Naive thymus-derived CD4-positive, alpha-beta T cell (primary cell): ENCODE results near the gene FCGR3A. TPM values are rescaled to one million over a fixed set of nuclear protein-coding genes. Genes with fewer than 3 reads are reported as not detected.
"Not testable (repeated sequence)": the region's sequence is repeated elsewhere in the genome, so short reads cannot be mapped to it uniquely, and the experiment has no call there.

Experiments used
- ATAC-seq: fragments of 150-1000 bp; cut with Tn5 transposase; 2 replicates; pipeline ENCODE4 v1.10.0; 2021; ENCODE audit warnings: mild to moderate bottlenecking, moderate library complexity
- CTCF ChIA-PET: fragments of 350-600 bp; sonication (Branson Sonifier 250); formaldehyde crosslinking; loops from one replicate; lab custom pipeline; 2021; ENCODE audit warnings: antibody characterized with exemption; lab: Charles Lee
- POLR2A ChIA-PET: fragments of 350-600 bp; sonication (Branson Sonifier 250); formaldehyde crosslinking; loops from one replicate; lab custom pipeline; 2021; ENCODE audit warnings: antibody characterized with exemption, inconsistent platforms; lab: Charles Lee
- DNase-seq, 9 donors: peaks; one replicate each; pipeline versions ENCODE4 v3.0.0 to v3.0.0-alpha.2; 2020 to 2022; ENCODE audit warnings: mixed read lengths in 1 of 9
- H3K27ac ChIP-seq: one replicate; pipeline ENCODE4 v1.7.0; 2013; ENCODE audit warnings: mild to moderate bottlenecking, low read depth, low read length, moderate library complexity
- H3K27me3 ChIP-seq, 2 donors: one replicate each; pipeline ENCODE4 v1.7.0; 2013; ENCODE audit warnings: low read length in 2 of 2, mild to moderate bottlenecking in 2 of 2, moderate library complexity in 2 of 2; ENCODE audit not compliant: control insufficient read depth in 2 of 2, insufficient read depth in 2 of 2
- H3K36me3 ChIP-seq, 3 experiments: 1 replicate in 2 of 3; 2 replicates in 1 of 3; pipeline ENCODE4 v1.7.0; 2013; ENCODE audit warnings: low read length in 3 of 3, mild to moderate bottlenecking in 3 of 3, moderate library complexity in 1 of 3; ENCODE audit not compliant: insufficient read depth in 3 of 3, control insufficient read depth in 2 of 3
- H3K4me1 ChIP-seq, 2 donors: one replicate each; pipeline ENCODE4 v1.7.0; 2013; ENCODE audit warnings: low read length in 2 of 2, mild to moderate bottlenecking in 2 of 2, moderate library complexity in 1 of 2; ENCODE audit not compliant: control insufficient read depth in 2 of 2, insufficient read depth in 2 of 2
- H3K4me3 ChIP-seq: 2 replicates; pipeline ENCODE4 v1.7.0; 2013; ENCODE audit warnings: mild to moderate bottlenecking, low read length
- H3K9me3 ChIP-seq, 3 experiments: 1 replicate in 2 of 3; 2 replicates in 1 of 3; pipeline ENCODE4 v1.7.0; 2013; ENCODE audit warnings: low read length in 3 of 3; ENCODE audit not compliant: control insufficient read depth in 2 of 3
- H3K27ac Mint-ChIP-seq, 9 donors: one replicate each; pipeline ENCODE4 v1.8.0; 2020 to 2022; ENCODE audit warnings: mixed read lengths in 9 of 9, mild to moderate bottlenecking in 8 of 9, moderate library complexity in 5 of 9, inconsistent platforms in 2 of 9
- H3K27me3 Mint-ChIP-seq, 5 donors: one replicate each; pipeline ENCODE4 v1.8.0; 2021 to 2022; ENCODE audit warnings: mixed read lengths in 5 of 5, mild to moderate bottlenecking in 1 of 5
- H3K36me3 Mint-ChIP-seq, 5 donors: one replicate each; pipeline ENCODE4 v1.8.0; 2020 to 2022; ENCODE audit warnings: mixed read lengths in 5 of 5, mild to moderate bottlenecking in 3 of 5, inconsistent platforms in 1 of 5
- H3K4me1 Mint-ChIP-seq, 7 donors: one replicate each; pipeline ENCODE4 v1.8.0; 2020 to 2022; ENCODE audit warnings: mixed read lengths in 7 of 7, mild to moderate bottlenecking in 3 of 7, inconsistent platforms in 1 of 7
- H3K4me3 Mint-ChIP-seq, 10 donors: one replicate each; pipeline ENCODE4 v1.8.0; 2020 to 2022; ENCODE audit warnings: mild to moderate bottlenecking in 10 of 10, mixed read lengths in 10 of 10, moderate library complexity in 6 of 10, inconsistent platforms in 2 of 10
- H3K9me3 Mint-ChIP-seq, 11 donors: one replicate each; pipeline ENCODE4 v1.8.0; 2020 to 2022; ENCODE audit warnings: mixed read lengths in 11 of 11, mild to moderate bottlenecking in 4 of 11, inconsistent platforms in 1 of 11, moderate library complexity in 1 of 11
- intact Hi-C, 2 donors: fragments of 100-400 bp; cut with micrococcal nuclease; formaldehyde crosslinking; loops; one replicate each; pipeline ENCODE4 v1.15.1; 2023
- polyA plus RNA-seq, 2 donors: library from polyadenylated mRNA; unstranded; fragments of 300-500 nt; fragmentation: Illumina TruSeq; gene quantifications; one replicate each; pipeline ENCODE4 v1.2.3, GENCODE V29; 2021
- total RNA-seq, 6 experiments: library from RNA in 5 of 6; stranded (reverse) in 5 of 6; gene quantifications; 1 replicate in 5 of 6; 2 replicates in 1 of 6; pipeline ENCODE4 v1.2.3 and lab custom pipeline; 2021 to 2026

FCGR3A gene
- total and polyA plus RNA-seq, 7 experiments from 2014 or later, result 0.58 to 190 (median 2.2) TPM; not detected in 1

GRCh38 chr1:161576676-161577075 lies 27.1 kb upstream of the FCGR3A start:
- peak; percentile 53 for ATAC-seq
- H3K4me3 Mint-ChIP-seq, H3K4me3 ChIP-seq, POLR2A ChIA-PET, H3K27ac ChIP-seq, H3K36me3 ChIP-seq, DNase-seq, H3K36me3 Mint-ChIP-seq, H3K27ac Mint-ChIP-seq, H3K27me3 ChIP-seq, CTCF ChIA-PET, intact Hi-C loops, H3K9me3 Mint-ChIP-seq, H3K4me1 ChIP-seq, H3K9me3 ChIP-seq, H3K4me1 Mint-ChIP-seq: not testable (repeated sequence)
- H3K27me3 Mint-ChIP-seq, result peaks cover 0 to 12% (median 6%) of the 10 kb centered on the region in 5 donors

GRCh38 chr1:161571703-161572102 lies 22.1 kb upstream of the FCGR3A start:
- H3K27ac Mint-ChIP-seq, H3K4me3 ChIP-seq, intact Hi-C loops, H3K4me1 Mint-ChIP-seq, H3K27ac ChIP-seq, H3K27me3 ChIP-seq, H3K4me3 Mint-ChIP-seq, H3K9me3 ChIP-seq, H3K9me3 Mint-ChIP-seq, DNase-seq, POLR2A ChIA-PET, H3K4me1 ChIP-seq, CTCF ChIA-PET, H3K36me3 ChIP-seq, H3K36me3 Mint-ChIP-seq: not testable (repeated sequence)
- peak; percentile 89 for ATAC-seq
- H3K27me3 Mint-ChIP-seq, result peaks cover 0 to 18% (median 0%) of the 10 kb centered on the region in 5 donors

- H3K9me3 Mint-ChIP-seq, H3K27ac ChIP-seq, H3K4me3 ChIP-seq, H3K4me1 Mint-ChIP-seq, H3K9me3 ChIP-seq, H3K4me1 ChIP-seq, H3K27me3 ChIP-seq, H3K36me3 Mint-ChIP-seq, DNase-seq, H3K27ac Mint-ChIP-seq, POLR2A ChIA-PET, H3K36me3 ChIP-seq, CTCF ChIA-PET, ATAC-seq: not testable (repeated sequence)
- H3K4me3 Mint-ChIP-seq, result peak overlapping the region in 1 of 10 donors; percentile 50
- intact Hi-C loops, result loop anchor here (1.0 to 10.0 kb wide), 2 partner anchors 78 to 175 kb away; no protein-coding TSS in a partner anchor
- peaks cover 0 to 32% (median 5%) of the 10 kb centered on the region in 5 donors for H3K27me3 Mint-ChIP-seq
Measured at GRCh38 chr1:161566602-161566960, 17.0 kb upstream of the FCGR3A start.

GRCh38 chr1:161563522-161563921 lies 13.9 kb upstream of the FCGR3A start:
- H3K36me3 ChIP-seq, ATAC-seq, DNase-seq, H3K27ac Mint-ChIP-seq, H3K36me3 Mint-ChIP-seq, H3K4me3 Mint-ChIP-seq, H3K9me3 ChIP-seq, H3K4me3 ChIP-seq, H3K4me1 ChIP-seq, POLR2A ChIA-PET, H3K9me3 Mint-ChIP-seq, H3K27me3 ChIP-seq, H3K27ac ChIP-seq, CTCF ChIA-PET: not testable (repeated sequence)
- Mint-ChIP-seq H3K27me3 (peaks cover 0 to 20% (median 0%) of the 10 kb centered on the region in 5 donors), H3K4me1 (peaks cover 11 to 18% (median 15%) of the 10 kb centered on the region in 7 donors)
- intact Hi-C loops, result loop anchor here in 1 of 2 donors (10.0 kb wide), 1 partner anchor 81 kb away; no protein-coding TSS in a partner anchor

DNA sequence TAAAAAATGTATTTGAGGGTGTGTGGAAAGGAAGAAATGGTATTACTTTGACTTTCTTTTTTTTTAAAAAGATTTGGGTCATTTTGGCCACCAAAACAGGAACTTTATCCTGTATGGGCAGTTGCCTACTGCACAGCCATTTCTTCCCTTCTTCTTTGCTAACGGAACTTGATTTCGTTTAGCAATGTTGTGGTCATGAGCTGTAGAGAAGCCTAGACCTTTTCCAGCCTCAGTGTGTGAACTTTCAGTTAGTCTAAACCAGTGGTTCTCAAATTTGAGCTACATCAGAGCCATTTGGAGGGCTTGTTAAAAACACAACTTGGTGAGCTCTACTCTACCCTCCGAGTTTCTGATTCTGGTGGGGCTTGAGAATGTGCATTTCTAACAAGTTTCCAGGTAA lies 12.8 kb upstream of the FCGR3A start:
- H3K9me3 Mint-ChIP-seq, H3K4me1 ChIP-seq, H3K4me3 ChIP-seq, DNase-seq, H3K27ac ChIP-seq, H3K36me3 ChIP-seq, H3K36me3 Mint-ChIP-seq, CTCF ChIA-PET, H3K9me3 ChIP-seq, POLR2A ChIA-PET, H3K27me3 ChIP-seq, H3K4me3 Mint-ChIP-seq, H3K27ac Mint-ChIP-seq: not testable (repeated sequence)
- peaks cover 0 to 20% (median 0%) of the 10 kb centered on the region in 5 donors for H3K27me3 Mint-ChIP-seq
- ATAC-seq, result peak; percentile 63
- intact Hi-C loops, result loop anchor here in 1 of 2 donors (10.0 kb wide), 1 partner anchor 82 kb away; no protein-coding TSS in a partner anchor
- peaks cover 11 to 18% (median 15%) of the 10 kb centered on the region in 7 donors for H3K4me1 Mint-ChIP-seq

GRCh38 chr1:161560960-161561715 lies 11.5 kb upstream of the FCGR3A start:
- H3K36me3 ChIP-seq, H3K4me1 ChIP-seq, H3K27ac ChIP-seq, H3K9me3 Mint-ChIP-seq, H3K36me3 Mint-ChIP-seq, H3K9me3 ChIP-seq, POLR2A ChIA-PET, H3K27me3 ChIP-seq, H3K4me3 ChIP-seq, CTCF ChIA-PET: not testable (repeated sequence)
- peak in 1 of 9 donors; percentile 5 for DNase-seq
- Mint-ChIP-seq H3K27ac (peak overlapping the region in 3 of 9 donors; percentile 28 to 49 (median 43)), H3K4me3 (peak overlapping the region in 6 of 10 donors; percentile 21 to 65 (median 42)), H3K27me3 (peaks cover 0 to 16% (median 0%) of the 10 kb centered on the region in 5 donors), H3K4me1 (peaks cover 6 to 14% (median 11%) of the 10 kb centered on the region in 7 donors)
- peak; percentile 87 for ATAC-seq
- intact Hi-C loops, result loop anchor here in 1 of 2 donors (1.0 to 10.0 kb wide), 2 partner anchors 21 to 84 kb away; no protein-coding TSS in a partner anchor
